GM19455 (cell line): ENCODE measurements around the gene KLHL30.

Source experiments
- ATAC-seq: cut with Tn5 transposase; IDR thresholded peaks from one replicate; pipeline ENCODE4 v1.9.1; 2021; ENCODE audit not compliant: unreplicated experiment

KLHL30 gene

DNA sequence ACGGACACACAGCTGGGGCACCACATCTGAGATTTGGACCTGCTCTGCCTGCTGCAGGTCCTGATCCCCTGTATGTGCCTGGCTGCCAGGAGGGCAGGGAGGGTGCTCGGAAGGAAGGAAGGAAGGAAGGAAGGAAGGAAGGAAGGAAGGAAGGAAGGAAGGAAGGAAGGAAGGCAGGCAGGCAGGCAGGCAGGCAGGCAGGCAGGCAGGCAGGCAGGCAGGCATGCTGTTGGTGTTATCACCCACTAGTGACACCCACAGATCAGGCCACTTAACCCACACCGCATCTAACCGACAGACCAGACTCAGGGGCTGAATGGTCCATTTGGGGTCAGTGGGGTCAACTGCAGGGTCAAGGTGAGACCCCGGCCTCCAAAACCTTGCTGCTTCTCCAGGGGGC, 5.8 kb downstream of the KLHL30 start:
- ATAC-seq = no peak

DNA sequence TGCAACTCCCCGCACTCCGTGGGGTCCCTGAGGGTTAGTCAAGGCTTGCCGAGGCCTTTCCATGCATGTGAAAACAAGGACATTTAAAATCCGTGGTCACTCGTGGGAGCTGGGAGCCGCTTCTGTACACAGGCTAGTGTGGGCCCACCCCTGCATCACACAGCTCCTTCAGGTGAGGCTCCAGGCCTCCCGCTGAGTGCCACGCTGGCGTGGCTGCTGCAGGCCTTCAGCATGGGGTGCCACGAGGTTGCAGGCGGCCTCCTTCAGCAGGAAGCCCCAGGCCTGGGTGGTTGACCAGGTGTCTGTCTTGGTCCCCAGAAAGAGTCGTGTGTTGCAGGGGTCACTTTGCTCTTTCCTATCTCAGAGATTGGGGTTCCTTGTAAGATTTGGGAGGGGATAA, 6.6 kb downstream of the KLHL30 start:
- no peak for ATAC-seq

DNA sequence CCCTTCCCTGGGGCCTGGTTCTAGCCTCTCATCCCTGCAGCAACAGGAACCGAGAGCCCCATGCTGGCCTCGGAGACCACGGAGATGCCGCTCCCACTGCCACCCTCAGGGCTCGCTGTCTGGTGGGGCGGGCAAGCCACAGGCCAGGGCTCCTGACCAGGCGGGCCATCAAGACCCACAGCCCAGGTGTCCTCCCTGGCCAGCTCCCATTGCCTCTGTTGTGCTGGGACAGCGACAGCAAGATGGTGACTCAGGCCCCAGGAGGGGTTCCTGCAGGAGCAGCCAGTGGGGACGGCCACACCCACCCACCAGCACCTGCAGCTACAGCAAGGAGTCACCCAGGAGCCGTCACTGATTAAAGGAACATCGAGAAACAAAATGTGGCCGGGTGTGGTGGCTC, 7.4 kb downstream of the KLHL30 start:
- ATAC-seq = no peak

- ATAC-seq = no peak
Measured at GRCh38 chr2:238146884-238147544, 8.5 kb downstream of the KLHL30 start.

DNA sequence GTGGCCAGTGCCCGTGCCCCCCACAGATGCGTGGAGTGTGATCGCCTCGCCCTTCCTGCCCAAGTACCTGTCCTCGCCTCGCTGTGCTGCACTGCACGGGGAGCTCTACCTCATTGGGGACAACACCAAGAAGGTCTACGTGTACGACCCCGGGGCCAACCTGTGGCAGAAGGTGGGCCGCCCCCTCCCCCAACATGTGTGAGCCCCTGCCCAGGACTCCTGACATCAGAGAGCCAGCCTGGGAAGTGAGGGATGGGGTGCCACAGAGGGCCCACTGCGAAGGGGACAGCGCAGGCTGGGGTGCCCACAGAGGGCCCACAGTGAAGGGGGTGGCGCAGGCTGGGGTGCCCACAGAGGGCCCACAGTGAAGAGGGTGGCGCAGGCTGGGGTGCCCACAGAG, 10.5 kb downstream of the KLHL30 start:
- ATAC-seq = no peak

DNA sequence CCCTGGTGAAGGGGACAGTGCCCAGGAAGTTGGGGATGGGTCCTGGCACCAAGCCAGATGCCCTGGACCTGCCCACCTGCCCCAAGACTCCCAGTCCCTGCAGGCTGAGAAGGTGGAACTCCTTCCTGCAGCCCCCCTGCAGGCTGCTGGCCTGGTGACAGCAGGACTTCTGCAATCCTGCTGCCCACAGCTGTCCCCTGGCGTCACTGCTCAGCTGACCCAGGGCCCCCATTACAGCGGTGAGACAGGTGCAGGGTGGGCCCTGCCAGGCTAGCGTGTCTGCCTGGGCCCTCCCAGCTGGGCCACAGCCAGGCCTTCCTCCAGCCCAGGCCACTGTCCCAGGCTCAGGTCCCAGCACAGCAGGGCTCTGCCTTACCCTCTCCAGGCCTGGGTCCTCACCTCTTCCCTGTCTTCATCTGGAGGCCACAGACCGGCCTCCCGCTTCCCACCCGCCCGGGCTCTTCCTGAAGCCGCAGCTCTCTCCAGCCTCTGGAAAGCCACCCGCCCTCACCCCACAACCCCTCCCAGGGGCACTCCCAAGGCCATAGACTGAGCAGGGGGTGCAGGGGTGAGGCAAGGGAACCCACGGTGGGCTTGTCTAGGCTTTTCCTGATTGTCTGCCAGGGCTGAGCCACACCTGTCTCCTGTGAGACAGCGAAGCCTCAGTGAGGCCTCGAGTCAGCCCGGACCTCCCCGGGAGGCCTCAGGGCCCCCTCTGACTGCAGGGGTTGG, 11.5 kb downstream of the KLHL30 start:
- no peak for ATAC-seq

GRCh38 chr2:238150686-238151085, 12.2 kb downstream of the KLHL30 start:
- no peak for ATAC-seq

- ATAC-seq = no peak
Measured at GRCh38 chr2:238151205-238151604, 12.7 kb downstream of the KLHL30 start.

GRCh38 chr2:238151628-238152235, 13.3 kb downstream of the KLHL30 start:
- ATAC-seq = no peak

DNA sequence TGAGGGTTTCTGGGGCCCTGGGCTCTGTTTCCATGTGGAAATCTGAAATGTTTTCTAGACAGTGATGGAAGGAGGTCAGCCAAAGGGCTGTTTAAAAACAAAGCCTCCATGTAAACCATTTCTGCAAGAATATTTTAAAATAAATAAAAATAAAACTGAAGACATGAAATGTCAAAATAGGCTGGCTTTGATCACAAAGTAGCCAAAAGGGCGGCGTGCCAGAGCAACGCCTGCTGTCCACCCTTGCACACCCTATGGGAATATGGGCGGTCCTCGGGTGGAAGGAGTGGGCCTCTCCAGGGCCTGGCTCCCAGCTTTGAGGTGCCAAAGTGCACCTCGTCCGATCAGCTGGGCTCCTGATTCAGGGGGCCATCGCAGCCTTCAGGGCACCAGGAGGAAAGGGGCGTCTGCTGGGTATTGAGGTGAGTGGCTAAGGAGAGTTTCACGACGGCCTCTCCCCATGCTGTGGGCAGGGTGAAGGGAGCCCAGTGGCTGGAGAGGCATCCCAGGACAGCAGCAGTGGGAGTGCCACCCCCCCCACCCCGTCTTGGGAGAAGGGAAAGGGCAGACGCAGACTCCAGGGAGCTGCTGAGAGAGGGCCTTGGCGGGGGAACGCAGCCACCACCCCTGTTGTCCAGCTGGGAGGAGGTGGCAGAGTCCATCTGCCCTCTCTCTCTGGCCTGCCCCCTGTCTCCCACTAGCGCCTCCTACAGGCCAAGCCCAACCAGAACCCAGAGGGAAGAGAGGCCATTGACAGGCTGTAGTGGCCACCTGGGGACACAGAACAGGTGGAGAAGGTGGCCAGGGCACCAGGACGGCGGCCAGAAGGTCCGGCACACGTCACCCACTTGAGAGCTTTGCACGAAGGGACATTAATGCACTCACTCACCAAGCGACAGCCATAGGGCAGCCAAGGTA, 14.6 kb downstream of the KLHL30 start:
- no peak for ATAC-seq

DNA sequence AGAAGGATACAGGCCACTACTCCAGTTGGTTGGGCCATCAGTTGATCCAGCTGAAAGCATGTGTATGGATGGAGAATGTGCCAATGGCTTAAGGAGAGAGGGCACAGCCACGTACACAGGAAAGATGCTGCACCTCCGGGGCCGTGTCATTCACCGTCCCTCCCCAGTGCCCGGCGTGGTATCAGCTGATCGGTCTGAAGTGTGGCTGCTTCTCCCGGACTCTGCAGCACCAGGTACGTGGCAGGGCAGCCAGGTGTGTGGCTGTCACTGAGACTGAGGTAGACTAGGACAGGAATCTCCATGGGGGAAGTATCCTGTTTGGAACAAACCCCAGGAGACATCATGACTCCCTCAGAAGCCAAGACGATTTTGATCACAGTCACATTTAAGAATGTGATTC, 16.1 kb downstream of the KLHL30 start:
- no peak for ATAC-seq

GRCh38 chr2:238155051-238155760, 16.7 kb downstream of the KLHL30 start:
- ATAC-seq = no peak

DNA sequence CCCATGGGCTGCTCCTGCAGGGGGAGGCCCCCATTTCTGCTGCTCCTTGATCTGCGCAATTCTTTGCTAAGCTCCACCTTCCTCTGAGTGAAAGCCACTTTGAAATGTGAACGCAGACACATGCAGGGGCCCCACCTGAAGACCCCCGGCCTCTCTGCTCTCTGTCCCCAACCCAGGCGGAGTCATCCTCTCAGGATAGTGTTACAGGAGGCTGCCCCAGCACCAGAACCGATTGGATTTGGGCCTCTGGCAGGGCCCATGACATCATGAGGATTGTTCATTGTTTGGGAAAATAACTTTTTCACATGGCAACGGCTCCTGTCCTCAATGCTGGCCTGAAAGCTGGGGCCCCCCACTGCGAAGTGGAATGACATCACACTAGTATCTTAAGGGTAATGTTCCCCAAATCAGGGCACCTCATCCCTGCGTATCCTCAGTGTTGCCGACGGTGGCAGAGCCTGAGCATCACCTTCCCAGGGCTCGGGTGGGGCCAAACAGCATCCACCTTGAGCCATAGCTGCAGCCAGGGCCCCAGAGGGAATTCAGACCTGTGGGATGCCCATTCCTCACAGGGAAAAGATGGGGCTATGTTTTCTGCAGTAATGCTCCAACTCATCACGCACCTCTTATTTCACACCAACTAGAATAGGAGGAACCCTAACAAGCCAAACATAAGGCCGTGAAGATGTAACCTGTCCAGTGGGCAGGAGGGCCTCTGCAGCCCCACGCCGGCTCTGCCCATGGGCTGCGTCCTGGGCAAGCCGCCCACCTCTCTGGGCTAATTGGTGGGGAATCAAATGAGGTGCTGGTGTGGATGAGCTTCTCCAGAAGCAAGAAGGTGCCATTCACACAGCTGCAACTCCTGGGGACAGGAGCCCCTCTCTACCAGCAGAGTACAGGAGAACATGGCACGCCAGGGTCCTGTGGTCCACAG, 17.6 kb downstream of the KLHL30 start:
- ATAC-seq = no peak

DNA sequence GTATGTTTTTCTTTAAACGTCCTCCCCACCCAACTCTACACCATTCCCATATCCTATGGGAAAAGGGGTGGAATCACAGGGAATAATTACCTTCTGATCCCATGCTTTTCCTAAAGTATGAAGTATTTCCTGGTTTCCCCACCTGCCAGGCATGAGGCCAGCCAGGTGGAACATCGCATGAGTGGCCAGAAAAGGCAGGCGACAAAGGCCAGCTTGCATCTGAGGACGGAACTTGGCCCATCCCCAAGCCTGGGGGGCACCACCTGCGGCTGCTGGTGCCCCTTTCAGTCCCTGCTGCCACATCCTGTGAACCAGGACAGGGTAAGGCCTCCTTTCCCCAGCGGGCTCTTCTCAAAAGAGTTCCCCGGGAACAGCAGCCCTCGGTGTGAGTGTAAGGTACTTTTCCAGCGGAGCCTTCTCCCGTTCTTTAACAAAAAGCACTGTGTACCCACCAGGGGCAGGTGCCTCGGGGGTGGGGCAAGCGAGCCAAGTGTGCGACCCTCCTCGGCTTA, 19.1 kb downstream of the KLHL30 start:
- ATAC-seq = no peak

DNA sequence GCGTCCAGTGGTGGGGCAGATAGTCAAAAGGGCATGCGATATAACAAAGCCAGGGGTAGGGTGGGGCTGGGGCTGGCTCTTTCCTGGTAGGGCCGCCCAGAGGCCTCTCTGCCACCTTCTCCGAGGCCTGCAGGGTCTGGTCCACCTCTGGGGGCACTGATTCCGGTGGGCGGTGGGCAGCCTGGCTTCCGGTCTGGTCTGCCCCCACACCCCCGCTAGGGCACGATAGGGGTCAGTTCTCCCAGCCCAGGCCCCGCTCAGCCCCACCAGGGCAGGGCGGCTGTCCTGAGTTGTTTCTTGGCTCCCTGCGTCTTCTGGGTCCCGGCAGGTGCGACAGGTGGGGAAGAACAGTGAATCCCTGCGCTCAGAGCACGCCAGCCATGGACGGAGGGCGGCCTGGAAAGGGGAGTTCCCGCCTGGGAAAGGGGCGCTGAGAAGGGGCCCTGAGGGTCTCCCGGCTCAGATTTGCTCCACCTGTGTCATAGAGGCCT, 19.6 kb downstream of the KLHL30 start:
- ATAC-seq = no peak

DNA sequence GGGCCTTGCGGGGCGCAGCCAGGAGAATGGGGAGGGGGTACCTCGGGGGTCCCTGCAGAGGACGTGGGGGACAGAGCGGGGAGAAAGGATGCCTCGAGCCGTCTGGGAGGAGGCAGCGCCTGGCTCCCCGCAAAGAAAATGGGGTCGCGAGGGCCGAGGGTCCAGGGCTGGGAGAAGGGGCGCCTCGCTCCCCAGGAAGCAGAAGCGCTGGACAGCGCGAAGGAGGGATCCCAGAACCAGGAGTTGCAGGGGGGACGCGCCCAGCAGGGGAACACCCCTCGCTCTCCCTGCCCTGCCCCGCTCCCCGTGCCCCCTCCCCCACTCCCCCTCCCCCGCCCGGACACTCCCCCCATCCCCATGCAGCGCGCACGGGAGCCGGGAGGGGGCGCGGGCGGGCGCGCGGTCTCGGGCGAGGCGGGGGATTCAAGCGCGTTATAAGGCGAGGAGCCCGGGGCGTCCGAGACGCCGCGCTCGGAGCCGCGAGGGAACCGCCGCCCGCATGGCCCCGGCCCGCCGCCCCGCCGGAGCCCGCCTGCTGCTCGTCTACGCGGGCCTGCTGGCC, 20.1 kb downstream of the KLHL30 start, which contains the start of gene ERFE:
ERFE (plus strand) TSS at position 462 of the 562 bp plus-strand sequence; CDS start at position 500, 38 bp downstream.
- ATAC-seq = no peak

- ATAC-seq = no peak
Measured at GRCh38 chr2:238159071-238159539, 20.6 kb downstream of the KLHL30 start.

DNA sequence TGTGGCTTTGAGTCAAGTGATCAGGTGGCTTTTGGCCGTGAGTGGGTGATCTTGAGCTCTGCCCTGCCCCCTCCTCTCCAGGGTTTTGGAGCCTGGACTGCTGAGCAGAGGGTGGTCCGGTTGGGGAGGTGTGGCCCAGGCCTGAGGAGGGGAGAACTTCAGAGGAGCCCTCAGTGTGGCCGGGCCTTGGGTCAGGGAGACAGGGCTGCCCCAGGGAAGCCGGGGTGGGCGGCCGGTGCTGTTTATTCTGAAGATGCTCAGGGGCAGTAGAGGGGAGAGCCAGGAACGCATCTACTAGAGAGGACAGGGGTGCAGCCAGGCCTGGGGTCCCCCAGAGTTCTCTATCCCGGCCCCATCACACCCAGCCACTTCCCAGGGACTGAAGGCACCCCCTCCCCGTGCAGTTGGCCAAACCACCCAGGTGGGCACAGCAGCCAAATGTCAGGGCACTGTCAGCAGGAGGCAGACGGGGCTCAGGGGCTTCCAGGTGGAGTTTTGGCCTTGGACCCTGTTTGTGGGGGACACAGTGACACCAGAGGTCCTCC, 21.3 kb downstream of the KLHL30 start:
- no peak for ATAC-seq
